Activated naive CD8-positive, alpha-beta T cell (primary cell): Measurements from ENCODE around the gene C3orf70.
A peak's percentile ranks its signal among the peaks of the same experiment; 100 is the strongest.

Source experiments
- H3K27ac Mint-ChIP-seq: one replicate; pipeline ENCODE4 v1.8.0; 2021; ENCODE audit warnings: mixed read lengths
- H3K27me3 Mint-ChIP-seq: one replicate; pipeline ENCODE4 v1.8.0; 2021; ENCODE audit warnings: mixed read lengths
- H3K36me3 Mint-ChIP-seq: one replicate; pipeline ENCODE4 v1.8.0; 2021; ENCODE audit warnings: mixed read lengths
- H3K4me1 Mint-ChIP-seq: one replicate; pipeline ENCODE4 v1.8.0; 2021; ENCODE audit warnings: low read depth, mixed read lengths
- H3K4me3 Mint-ChIP-seq: one replicate; pipeline ENCODE4 v1.8.0; 2021; ENCODE audit warnings: mild to moderate bottlenecking, mixed read lengths
- H3K9me3 Mint-ChIP-seq: one replicate; pipeline ENCODE4 v1.8.0; 2021; ENCODE audit warnings: low read depth, mixed read lengths

C3orf70 gene

DNA sequence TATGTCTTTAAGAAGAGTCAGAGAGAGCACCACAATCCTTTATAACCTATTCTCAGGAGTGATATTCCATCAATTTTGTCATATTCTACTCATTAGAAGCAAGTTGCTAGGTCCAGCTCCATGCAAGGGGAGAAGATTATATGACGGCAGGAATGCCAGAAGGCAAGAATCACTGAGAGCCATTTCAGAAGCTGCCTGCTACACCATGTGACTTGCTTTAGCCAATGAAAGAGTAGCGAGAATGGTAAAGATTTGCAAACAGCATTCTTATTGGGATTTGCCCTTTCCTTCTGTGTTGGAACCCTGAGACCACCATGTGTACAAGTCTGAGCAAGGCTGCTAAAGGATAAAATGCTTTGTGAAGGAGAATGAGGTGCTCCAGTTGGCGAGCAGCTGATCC is 4.5 kb upstream of the C3orf70 start:
- Mint-ChIP-seq H3K27me3 (peaks cover 21% of the 10 kb centered on the region), H3K36me3 (no peaks in the 10 kb centered on the region), H3K4me1 (peaks cover 2% of the 10 kb centered on the region), H3K27ac (no peak overlapping the region), H3K9me3 (no peaks in the 10 kb centered on the region), H3K4me3 (no peak overlapping the region)

DNA sequence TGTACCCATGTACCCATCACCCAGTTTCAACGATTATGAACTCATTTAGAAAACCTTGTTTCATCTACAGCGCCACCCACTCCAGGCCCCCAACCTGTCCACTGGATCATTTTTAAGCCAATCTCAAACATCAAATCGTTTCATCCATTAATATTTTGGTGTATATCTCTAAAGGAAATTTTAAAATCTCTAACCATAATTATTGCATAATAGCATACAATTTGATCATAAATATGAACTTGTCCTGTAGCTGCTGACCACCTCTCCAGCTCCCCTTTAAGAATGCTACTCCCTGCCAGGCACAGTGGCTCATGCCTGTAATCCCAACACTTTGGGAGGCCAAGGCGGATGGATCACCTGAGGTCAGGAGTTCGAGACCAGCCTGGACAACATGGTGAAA is 2.8 kb upstream of the C3orf70 start:
- peaks cover 4% of the 10 kb centered on the region for H3K4me1 Mint-ChIP-seq
- H3K36me3 Mint-ChIP-seq: no peaks in the 10 kb centered on the region
- H3K4me3 Mint-ChIP-seq: no peak overlapping the region
- H3K9me3 Mint-ChIP-seq: no peaks in the 10 kb centered on the region
- H3K27ac Mint-ChIP-seq: no peak overlapping the region
- peaks cover 25% of the 10 kb centered on the region for H3K27me3 Mint-ChIP-seq

GRCh38 chr3:185153861-185154629 is 1.2 kb upstream of the C3orf70 start:
- Mint-ChIP-seq H3K4me1 (peaks cover 4% of the 10 kb centered on the region), H3K27me3 (peaks cover 34% of the 10 kb centered on the region), H3K36me3 (no peaks in the 10 kb centered on the region), H3K27ac (no peak overlapping the region), H3K9me3 (no peaks in the 10 kb centered on the region), H3K4me3 (no peak overlapping the region)

GRCh38 chr3:185153171-185153771 is 411 bp upstream of the C3orf70 start:
- Mint-ChIP-seq H3K4me1 (peaks cover 4% of the 10 kb centered on the region), H3K9me3 (no peaks in the 10 kb centered on the region), H3K4me3 (peak overlapping the region; percentile 82), H3K27ac (no peak overlapping the region), H3K27me3 (peaks cover 29% of the 10 kb centered on the region), H3K36me3 (no peaks in the 10 kb centered on the region)

GRCh38 chr3:185151964-185152409 is 873 bp downstream of the C3orf70 start:
- H3K9me3 Mint-ChIP-seq: no peaks in the 10 kb centered on the region
- H3K4me3 Mint-ChIP-seq: peak overlapping the region; percentile 80

GRCh38 chr3:185151101-185151963 is 1.5 kb downstream of the C3orf70 start:
- peak overlapping the region; percentile 80 for H3K4me3 Mint-ChIP-seq
- peaks cover 4% of the 10 kb centered on the region for H3K4me1 Mint-ChIP-seq
- no peak overlapping the region for H3K27ac Mint-ChIP-seq
- H3K9me3 Mint-ChIP-seq: no peaks in the 10 kb centered on the region
- peaks cover 19% of the 10 kb centered on the region for H3K27me3 Mint-ChIP-seq
- no peaks in the 10 kb centered on the region for H3K36me3 Mint-ChIP-seq

More at GRCh38 chr3:185151964-185152409, 873 bp downstream of the C3orf70 start:
- peaks cover 4% of the 10 kb centered on the region for H3K4me1 Mint-ChIP-seq
- no peaks in the 10 kb centered on the region for H3K36me3 Mint-ChIP-seq
- H3K27ac Mint-ChIP-seq: no peak overlapping the region
- H3K27me3 Mint-ChIP-seq: peaks cover 24% of the 10 kb centered on the region

- H3K36me3 Mint-ChIP-seq: no peaks in the 10 kb centered on the region
- H3K4me3 Mint-ChIP-seq: no peak overlapping the region
- peaks cover 19% of the 10 kb centered on the region for H3K27me3 Mint-ChIP-seq
- H3K4me1 Mint-ChIP-seq: peaks cover 4% of the 10 kb centered on the region
- no peaks in the 10 kb centered on the region for H3K9me3 Mint-ChIP-seq
- H3K27ac Mint-ChIP-seq: no peak overlapping the region
Observed at GRCh38 chr3:185150561-185150960, 2.3 kb downstream of the C3orf70 start.

- H3K27ac Mint-ChIP-seq: no peak overlapping the region
Observed at GRCh38 chr3:185149591-185149990, 3.3 kb downstream of the C3orf70 start.

GRCh38 chr3:185145511-185145910 is 7.3 kb downstream of the C3orf70 start:
- H3K36me3 Mint-ChIP-seq: no peaks in the 10 kb centered on the region
- no peak overlapping the region for H3K4me3 Mint-ChIP-seq
- no peaks in the 10 kb centered on the region for H3K4me1 Mint-ChIP-seq
- H3K9me3 Mint-ChIP-seq: no peaks in the 10 kb centered on the region
- no peak overlapping the region for H3K27ac Mint-ChIP-seq
- peaks cover 11% of the 10 kb centered on the region for H3K27me3 Mint-ChIP-seq

More at GRCh38 chr3:185149591-185149990, 3.3 kb downstream of the C3orf70 start:
- no peaks in the 10 kb centered on the region for H3K36me3 Mint-ChIP-seq
- H3K27me3 Mint-ChIP-seq: peaks cover 19% of the 10 kb centered on the region
- H3K9me3 Mint-ChIP-seq: no peaks in the 10 kb centered on the region
- no peak overlapping the region for H3K4me3 Mint-ChIP-seq
- peaks cover 4% of the 10 kb centered on the region for H3K4me1 Mint-ChIP-seq

DNA sequence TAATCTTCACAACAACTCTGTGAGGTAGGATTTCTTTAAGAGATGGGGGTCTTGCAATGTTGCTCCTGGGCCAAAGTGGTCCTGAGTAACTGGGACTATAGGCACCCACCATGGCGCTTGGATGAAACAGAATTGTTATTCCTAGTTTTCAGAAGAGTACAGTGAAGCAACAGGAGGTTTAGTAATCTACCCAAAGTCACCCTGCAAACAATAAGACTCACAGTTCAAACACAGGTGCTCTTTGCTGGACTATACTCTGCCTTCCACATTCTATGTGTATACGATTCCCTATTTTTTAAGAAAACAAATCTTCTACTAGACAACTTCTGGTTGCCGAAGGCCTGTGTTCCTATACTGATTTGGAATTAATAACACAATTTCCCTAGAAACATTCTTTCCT is 8.1 kb downstream of the C3orf70 start:
- H3K4me3 Mint-ChIP-seq: no peak overlapping the region

DNA sequence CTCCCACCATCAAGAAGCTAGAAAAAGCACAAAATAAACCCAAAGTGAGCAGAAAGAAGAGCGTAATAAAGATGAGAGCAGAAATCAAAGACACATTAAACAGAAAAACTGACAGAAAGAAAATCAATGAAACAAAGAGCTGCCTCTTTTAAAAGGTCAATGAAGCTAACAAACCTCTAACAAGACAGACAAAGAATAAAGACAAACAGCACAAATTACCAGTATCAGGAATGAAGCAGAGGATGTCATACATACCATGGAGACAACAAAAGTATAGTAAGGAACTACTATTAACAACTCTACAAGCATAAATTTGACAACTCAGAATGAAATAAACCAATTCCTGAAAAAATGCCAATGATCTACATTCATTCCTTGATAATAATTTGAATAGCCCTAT is 15.0 kb downstream of the C3orf70 start:
- no peaks in the 10 kb centered on the region for H3K36me3 Mint-ChIP-seq
- peaks cover 7% of the 10 kb centered on the region for H3K27me3 Mint-ChIP-seq
- H3K4me1 Mint-ChIP-seq: no peaks in the 10 kb centered on the region
- no peak overlapping the region for H3K27ac Mint-ChIP-seq
- H3K9me3 Mint-ChIP-seq: no peaks in the 10 kb centered on the region
- no peak overlapping the region for H3K4me3 Mint-ChIP-seq

More for the DNA sequence above, 8.1 kb downstream of the C3orf70 start:
- Mint-ChIP-seq H3K27me3 (peaks cover 6% of the 10 kb centered on the region), H3K4me1 (no peaks in the 10 kb centered on the region), H3K9me3 (no peaks in the 10 kb centered on the region), H3K27ac (no peak overlapping the region), H3K36me3 (no peaks in the 10 kb centered on the region)

DNA sequence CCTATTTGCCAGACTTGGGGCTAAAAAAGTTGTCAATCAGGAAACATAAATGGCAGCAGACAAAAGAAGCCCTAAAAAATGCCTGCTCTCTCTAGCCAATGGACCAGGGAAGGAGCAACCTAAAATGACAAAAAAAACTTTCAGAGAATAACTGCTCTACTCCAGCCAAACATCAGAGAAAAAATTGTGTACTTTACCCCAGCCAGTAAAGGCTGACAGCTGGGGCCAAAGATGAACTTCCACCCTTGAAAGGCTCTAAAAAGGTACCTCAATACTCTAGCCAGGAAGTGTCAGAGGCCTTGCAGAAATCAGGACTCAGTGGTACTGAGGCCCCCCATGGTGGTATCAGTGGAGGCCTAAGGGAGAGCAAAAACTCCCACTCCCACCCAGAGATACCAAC is 18.4 kb downstream of the C3orf70 start:
- no peak overlapping the region for H3K4me3 Mint-ChIP-seq
- peaks cover 12% of the 10 kb centered on the region for H3K27me3 Mint-ChIP-seq
- no peak overlapping the region for H3K27ac Mint-ChIP-seq
- H3K36me3 Mint-ChIP-seq: no peaks in the 10 kb centered on the region
- H3K9me3 Mint-ChIP-seq: no peaks in the 10 kb centered on the region
- no peaks in the 10 kb centered on the region for H3K4me1 Mint-ChIP-seq

- H3K9me3 Mint-ChIP-seq: no peaks in the 10 kb centered on the region
Observed at GRCh38 chr3:185131602-185132256, 21.1 kb downstream of the C3orf70 start.

GRCh38 chr3:185129083-185129482 is 23.8 kb downstream of the C3orf70 start:
- Mint-ChIP-seq H3K4me1 (no peaks in the 10 kb centered on the region), H3K4me3 (no peak overlapping the region), H3K27ac (no peak overlapping the region), H3K27me3 (peaks cover 4% of the 10 kb centered on the region), H3K36me3 (no peaks in the 10 kb centered on the region), H3K9me3 (no peaks in the 10 kb centered on the region)

More at GRCh38 chr3:185131602-185132256, 21.1 kb downstream of the C3orf70 start:
- Mint-ChIP-seq H3K4me3 (no peak overlapping the region), H3K27ac (no peak overlapping the region), H3K27me3 (peaks cover 8% of the 10 kb centered on the region), H3K36me3 (no peaks in the 10 kb centered on the region), H3K4me1 (no peaks in the 10 kb centered on the region)
